Measurements from ENCODE around the gene PLCB4.
"Not testable (repeated sequence)": the region's sequence is repeated elsewhere in the genome, so short reads cannot be mapped to it uniquely, and the experiment has no call there.

The PLCB4 gene

DNA sequence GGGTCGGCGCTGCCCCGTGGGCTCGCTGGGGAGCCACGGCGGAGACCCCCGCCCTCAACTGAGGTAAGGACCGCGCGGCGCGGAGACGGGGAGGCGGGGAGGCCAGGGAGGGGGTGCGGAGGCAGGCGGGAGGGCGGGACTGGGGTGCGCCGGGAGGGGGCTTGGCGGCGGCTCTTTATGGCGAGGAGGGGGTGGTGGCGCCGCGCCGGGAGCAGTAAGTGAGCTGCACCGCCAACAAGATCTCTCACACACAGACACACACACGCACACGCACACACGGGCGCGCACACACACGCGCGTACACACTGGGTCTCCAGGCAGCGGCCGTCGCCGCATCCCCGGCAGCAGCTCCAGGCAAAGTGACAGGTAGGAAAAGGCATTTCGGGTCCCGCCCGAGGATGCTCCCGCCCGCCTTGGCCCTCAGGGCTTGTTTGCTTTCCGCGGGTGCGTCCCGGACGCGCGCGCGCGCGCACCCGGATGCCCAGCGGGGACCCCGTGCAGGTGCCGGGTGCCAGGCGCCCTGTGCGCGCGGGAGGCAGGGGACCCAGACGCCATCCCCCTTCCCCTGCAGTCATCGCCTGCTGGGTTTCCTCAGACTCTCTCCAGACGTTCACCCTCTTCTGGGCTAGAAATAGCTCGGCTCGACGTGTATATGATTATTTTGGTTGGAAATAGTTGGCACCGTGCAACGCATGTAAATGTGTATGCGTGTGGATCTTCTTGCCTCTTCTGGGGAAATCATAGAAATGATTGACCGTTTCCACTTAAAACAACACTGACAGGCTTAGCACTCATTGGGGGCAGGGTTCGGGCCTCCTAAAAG is at the start of gene PLCB4:
PLCB4 (plus strand) TSS at position 247 of the 823 bp plus-strand sequence. CDS start 238,728 bp downstream, outside the sequence.
- peak; percentile 74 for DNase-seq

DNA sequence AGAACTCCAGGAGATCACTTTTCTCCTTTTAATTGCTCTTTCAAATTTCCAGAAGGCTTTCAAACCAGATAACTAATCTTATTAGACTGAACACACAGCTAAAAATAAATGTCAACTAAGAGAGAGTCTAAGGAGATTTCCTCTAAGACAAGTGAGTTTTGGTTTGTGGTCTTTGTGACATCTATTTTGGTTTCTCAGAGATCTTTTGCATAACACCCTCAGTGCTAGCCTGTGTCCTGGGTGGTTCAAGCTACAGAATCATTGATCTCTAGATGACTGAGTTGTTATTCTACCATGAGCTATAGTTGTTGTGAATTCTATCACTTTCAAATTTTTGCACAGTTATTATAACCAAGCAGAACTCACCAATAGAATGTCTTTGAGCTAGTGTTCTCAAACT is 49.1 kb upstream of the PLCB4 start:
- DNase-seq: no peak

GRCh38 chr20:9021216-9021615 is 47.7 kb upstream of the PLCB4 start:
- no peak for DNase-seq

DNA sequence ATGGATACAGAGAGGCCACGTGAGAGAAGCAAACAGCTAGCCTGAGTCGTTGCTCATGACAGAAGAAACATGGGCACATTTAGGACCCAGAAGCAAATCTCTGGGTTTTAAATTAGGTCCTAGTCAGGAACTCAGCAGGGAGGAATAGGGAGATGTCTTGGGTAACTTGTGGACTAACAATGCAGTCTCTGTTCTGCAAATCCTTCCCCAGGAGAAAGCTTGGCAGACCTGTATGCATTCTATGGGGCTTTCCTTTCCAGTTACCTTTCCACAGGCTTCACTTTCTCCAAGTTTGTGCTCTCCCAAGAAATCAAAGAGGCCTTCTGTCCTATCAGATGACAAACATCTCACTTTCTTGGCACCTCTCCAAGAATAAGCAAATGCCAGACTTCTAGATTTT is 47.2 kb upstream of the PLCB4 start:
- no peak for DNase-seq

DNA sequence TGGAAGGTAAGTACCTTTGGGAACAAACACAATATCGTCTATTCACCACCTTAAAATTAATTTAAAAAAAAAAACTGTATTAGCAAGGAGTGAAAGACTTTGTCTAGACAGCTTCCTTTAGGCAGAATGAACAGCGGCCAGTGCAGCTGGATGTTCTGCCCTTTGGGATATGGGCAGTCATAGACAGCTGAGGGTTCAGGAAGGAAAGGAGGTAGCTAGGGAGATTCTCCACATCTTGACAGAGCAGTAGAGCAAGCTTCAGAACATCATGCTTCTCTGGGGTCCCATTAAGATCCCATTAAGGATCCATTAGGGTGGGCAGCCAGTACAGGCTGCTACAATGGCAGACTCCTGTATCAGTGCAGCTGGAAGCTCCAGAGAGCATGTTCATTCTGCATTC is 46.5 kb upstream of the PLCB4 start:
- no peak for DNase-seq

GRCh38 chr20:9024606-9025005 is 44.3 kb upstream of the PLCB4 start:
- DNase-seq: no peak

DNA sequence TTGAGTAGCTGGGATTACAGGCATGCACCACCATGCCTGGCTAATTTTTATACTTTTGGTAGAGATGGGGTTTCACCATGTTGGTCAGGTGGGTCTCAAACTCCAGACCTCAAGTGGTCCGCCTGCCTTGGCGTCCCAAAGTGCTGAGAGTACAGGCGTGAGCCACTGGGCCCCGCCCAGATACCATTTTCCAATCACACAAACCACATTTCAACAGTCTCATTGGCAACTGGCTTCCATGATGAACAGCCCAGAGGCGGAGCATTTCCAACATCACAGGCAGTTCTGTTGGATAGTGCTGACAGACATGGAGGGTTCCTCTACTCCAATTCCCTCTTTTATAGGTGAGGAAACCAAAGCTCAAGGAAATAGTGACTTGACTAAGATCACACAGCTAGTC is 43.9 kb upstream of the PLCB4 start:
- DNase-seq: no peak

GRCh38 chr20:9025643-9026042 is 43.2 kb upstream of the PLCB4 start:
- DNase-seq: no peak

GRCh38 chr20:9027626-9028025 is 41.3 kb upstream of the PLCB4 start:
- no peak for DNase-seq

DNA sequence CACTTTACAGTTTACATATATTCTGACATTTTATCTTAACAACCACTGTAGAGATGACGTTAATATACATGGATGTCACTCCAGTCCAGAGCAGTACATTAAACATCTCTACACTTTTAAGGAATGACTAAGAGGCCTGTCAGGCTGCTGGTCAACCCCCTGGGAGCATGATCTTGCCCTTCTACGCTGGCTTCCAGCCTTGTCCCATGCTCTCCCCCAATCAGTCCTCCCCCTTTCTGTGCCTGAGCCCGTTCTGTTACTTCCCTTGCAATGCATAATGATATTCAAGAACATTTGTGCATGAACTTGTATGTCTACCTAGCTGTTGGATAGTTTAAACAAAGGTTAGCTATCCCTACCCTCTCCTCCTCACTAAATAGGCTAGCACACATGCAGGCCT is 40.5 kb upstream of the PLCB4 start:
- DNase-seq: no peak

DNA sequence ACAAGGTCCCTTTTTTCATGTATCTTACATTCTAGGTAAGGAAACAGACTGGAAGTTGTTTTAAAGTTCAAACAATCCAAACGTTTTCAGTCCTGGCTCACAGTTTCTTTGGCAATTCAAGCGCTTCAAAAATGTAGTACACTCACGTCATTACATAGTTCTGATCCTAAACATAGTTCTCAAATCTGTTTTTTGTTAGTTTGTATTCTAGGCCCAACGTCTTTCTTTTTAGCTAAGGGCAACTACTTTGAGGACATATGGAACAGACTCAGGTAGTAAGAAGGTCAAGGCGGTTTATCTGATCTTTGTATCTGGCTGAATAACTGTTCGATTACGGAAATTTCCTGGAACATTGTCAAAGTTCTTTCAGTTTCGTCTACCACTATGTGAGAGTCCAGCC is 36.9 kb upstream of the PLCB4 start:
- no peak for DNase-seq

DNA sequence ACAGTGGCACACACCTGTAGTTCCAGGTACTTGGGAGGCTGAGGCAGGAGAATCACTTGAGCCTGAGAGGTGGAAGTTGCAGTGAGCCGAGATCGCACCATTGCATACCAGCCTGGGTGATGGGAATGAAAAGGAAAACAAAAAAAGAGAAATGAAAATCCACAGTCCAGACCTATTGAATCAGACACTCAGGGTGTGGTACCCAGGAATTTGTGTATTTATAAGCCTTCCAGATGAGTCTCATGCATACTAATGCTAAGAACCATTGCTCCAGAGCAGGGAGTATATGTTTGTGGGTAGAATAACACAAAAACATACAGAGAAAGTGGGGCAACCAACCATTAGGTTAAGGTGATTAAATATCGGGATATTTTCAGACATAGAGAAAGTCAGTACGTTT is 36.1 kb upstream of the PLCB4 start:
- DNase-seq: no peak

- DNase-seq: no peak
Measured at GRCh38 chr20:9035126-9035525, 33.8 kb upstream of the PLCB4 start.

- no peak for DNase-seq
Measured at GRCh38 chr20:9036593-9036992, 32.3 kb upstream of the PLCB4 start.

DNA sequence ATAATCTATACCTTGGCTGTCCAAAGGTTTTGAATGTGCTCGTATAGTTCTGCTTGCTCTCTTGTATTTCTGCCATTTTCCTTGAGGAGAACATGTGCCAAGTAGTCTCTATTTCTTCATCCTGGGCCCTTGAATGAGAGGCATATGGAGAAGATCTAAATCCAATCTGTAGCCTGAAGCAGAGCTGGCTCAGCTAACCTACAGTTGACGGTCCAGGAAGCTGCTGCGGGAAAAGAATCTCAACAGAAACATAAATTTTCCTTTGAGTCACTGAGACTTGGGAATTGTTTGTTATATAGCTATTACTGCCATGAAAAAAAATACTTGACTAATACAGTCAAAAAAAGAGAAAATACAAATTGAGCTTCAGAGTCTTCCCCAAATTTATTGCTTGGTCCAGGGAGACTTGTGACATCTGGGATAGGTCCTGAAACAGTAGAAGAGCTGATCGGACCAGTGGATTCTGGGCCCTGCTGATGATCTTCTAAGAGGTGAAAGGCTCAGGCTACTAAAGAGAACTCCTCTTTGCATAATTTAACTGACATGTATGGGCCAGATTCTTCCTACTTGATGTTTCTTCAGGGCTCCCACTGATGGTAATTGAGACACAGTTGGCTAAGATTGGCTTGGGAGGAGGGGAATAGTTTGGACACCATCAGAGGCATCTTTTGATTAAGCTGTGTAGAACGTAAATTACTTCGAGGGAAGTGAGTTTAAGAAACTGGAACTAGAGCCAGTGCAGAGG is 29.9 kb upstream of the PLCB4 start:
- DNase-seq: no peak

GRCh38 chr20:9040863-9041524 is 27.9 kb upstream of the PLCB4 start:
- no peak for DNase-seq

DNA sequence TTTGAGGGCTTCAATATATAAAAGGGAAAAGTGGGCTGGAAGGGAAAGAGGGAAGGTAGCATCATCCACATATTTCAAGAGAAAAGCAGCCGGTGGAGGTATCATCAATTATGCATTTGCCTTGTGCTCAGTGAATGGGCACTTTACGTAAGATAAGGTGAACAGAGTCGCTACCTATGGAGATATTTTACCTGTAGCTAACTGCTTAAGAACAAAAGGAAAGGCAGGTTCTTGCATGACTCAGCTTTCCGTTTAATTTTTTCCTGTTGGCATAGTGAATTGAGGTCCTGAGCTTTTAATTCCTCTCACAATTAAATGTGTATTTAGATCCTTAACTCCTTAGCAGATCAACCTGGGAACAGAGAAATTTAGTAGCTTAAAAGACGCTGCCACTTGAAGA is 25.5 kb upstream of the PLCB4 start:
- DNase-seq: no peak

GRCh38 chr20:9047928-9048327 is 21.0 kb upstream of the PLCB4 start:
- not testable (repeated sequence) for DNase-seq

GRCh38 chr20:9051508-9051907 is 17.4 kb upstream of the PLCB4 start:
- no peak for DNase-seq

- no peak for DNase-seq
Measured at GRCh38 chr20:9052136-9052535, 16.8 kb upstream of the PLCB4 start.

- no peak for DNase-seq
Measured at GRCh38 chr20:9053108-9053507, 15.8 kb upstream of the PLCB4 start.

- no peak for DNase-seq
Measured at GRCh38 chr20:9054176-9054575, 14.7 kb upstream of the PLCB4 start.

- DNase-seq: no peak
Measured at GRCh38 chr20:9059931-9060330, 9.0 kb upstream of the PLCB4 start.

DNA sequence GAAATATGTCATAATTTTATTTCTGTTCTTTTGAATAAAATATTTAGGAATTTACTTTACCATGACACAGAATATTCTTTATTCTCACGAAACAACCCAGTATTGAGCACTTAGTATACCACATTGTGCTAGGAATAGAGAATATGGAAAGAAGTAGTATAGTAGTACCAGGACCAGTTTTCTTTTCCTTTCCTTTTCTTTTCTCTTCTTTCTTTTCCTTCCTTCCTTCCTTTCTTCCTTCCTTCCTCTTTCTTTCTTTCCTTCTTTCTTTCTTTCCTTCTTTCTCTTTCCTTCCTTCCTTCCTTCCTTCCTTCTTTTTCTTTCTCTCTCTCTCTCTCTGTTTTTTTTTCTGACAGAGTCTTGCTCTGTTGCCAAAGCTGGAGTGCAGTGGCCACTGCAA is 7.5 kb upstream of the PLCB4 start:
- no peak for DNase-seq
